ACC112 (cell line): ENCODE measurements around the gene RAB40A.

ENCODE experiments used
- H2AFZ ChIP-seq: fragments of 200-600 bp; sonication (generic); one replicate; pipeline ENCODE4 v1.6.0; 2017; ENCODE audit warnings: antibody characterized with exemption, low read length; ENCODE audit not compliant: unreplicated experiment
- H3K27ac ChIP-seq: fragments of 200-600 bp; sonication (generic); 2 replicates; pipeline ENCODE4 v1.5.1; 2014; ENCODE audit warnings: low read depth, mild to moderate bottlenecking, antibody characterized with exemption, low read length, moderate library complexity
- H3K27me3 ChIP-seq: fragments of 200-600 bp; sonication (generic); 2 replicates; pipeline ENCODE4 v1.6.1; 2014; ENCODE audit warnings: mild to moderate bottlenecking, antibody characterized with exemption, low read length, moderate library complexity, mixed read lengths; ENCODE audit not compliant: insufficient read depth
- H3K36me3 ChIP-seq: fragments of 200-600 bp; sonication (generic); 2 replicates; pipeline ENCODE4 v1.6.1; 2016; ENCODE audit warnings: mild to moderate bottlenecking, antibody characterized with exemption, low read length, moderate library complexity, mixed read lengths; ENCODE audit not compliant: insufficient read depth
- H3K4me1 ChIP-seq: fragments of 200-600 bp; sonication (generic); one replicate; pipeline ENCODE4 v1.6.1; 2016; ENCODE audit warnings: low read length, mixed read lengths; ENCODE audit not compliant: insufficient read depth, unreplicated experiment, control insufficient read depth
- H3K4me3 ChIP-seq: fragments of 200-600 bp; sonication (generic); 2 replicates; pipeline ENCODE4 v1.5.1; 2014; ENCODE audit warnings: mild to moderate bottlenecking, low read depth, low read length
- H3K79me2 ChIP-seq: fragments of 200-600 bp; sonication (generic); one replicate; pipeline ENCODE4 v1.6.0; 2016; ENCODE audit warnings: low read length; ENCODE audit not compliant: control insufficient read depth, unreplicated experiment, insufficient read depth

Gene RAB40A

DNA sequence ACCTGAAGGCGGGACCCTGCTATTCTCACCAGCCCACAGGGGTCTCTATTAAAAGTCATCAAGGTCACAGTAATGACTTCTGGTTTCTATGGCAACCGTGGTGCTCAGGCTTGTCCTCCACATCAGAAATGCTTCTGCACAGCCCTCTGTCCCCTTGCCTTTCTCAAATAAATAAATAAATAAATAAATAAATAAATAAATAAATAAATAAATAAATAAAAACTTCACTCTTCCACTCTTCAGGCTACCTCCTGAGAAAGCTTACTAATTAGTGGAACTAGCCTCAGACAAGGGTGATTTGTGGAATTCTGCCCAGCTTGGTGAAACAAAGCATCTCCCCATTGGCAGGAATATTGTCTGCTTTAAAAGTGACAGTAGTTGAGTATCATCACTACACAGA is 5.5 kb upstream of the RAB40A start:
- Histone ChIP-seq H3K79me2 (no peaks in the 10 kb centered on the region), H3K27me3 (no peaks in the 10 kb centered on the region), H3K27ac (no peak overlapping the region), H3K36me3 (no peaks in the 10 kb centered on the region), H3K4me3 (no peak overlapping the region), H3K4me1 (peaks cover 10% of the 10 kb centered on the region), H2AFZ (no peak overlapping the region)

GRCh38 chrX:103523605-103524004 is 4.3 kb upstream of the RAB40A start:
- no peak overlapping the region for H2AFZ ChIP-seq
- no peaks in the 10 kb centered on the region for H3K36me3 ChIP-seq
- no peaks in the 10 kb centered on the region for H3K27me3 ChIP-seq
- H3K4me3 ChIP-seq, result no peak overlapping the region
- H3K27ac ChIP-seq, result no peak overlapping the region
- H3K79me2 ChIP-seq, result no peaks in the 10 kb centered on the region
- peaks cover 19% of the 10 kb centered on the region for H3K4me1 ChIP-seq

DNA sequence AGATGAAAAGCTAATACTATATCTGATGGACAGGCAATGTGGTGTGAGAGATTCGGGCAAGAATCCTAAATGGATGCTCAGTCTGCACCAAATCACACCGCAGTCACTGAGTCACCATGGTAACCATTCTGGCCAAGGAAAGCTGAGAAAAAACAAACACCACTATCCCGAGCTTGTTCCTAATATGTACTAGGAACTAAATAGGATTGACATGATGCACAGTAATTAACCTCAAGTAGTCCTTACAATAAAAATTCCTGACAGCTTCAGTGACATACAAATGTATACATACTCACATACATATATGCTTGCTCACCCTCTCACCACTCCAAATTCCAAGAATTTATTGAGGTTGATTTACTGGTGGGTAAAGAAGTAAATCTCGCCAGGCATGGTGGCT is 1.1 kb upstream of the RAB40A start:
- no peak overlapping the region for H3K4me3 ChIP-seq
- no peak overlapping the region for H2AFZ ChIP-seq
- peak overlapping the region; percentile 98 for H3K27ac ChIP-seq
- H3K4me1 ChIP-seq, result peaks cover 45% of the 10 kb centered on the region
- no peaks in the 10 kb centered on the region for H3K36me3 ChIP-seq
- no peaks in the 10 kb centered on the region for H3K79me2 ChIP-seq
- H3K27me3 ChIP-seq, result no peaks in the 10 kb centered on the region

DNA sequence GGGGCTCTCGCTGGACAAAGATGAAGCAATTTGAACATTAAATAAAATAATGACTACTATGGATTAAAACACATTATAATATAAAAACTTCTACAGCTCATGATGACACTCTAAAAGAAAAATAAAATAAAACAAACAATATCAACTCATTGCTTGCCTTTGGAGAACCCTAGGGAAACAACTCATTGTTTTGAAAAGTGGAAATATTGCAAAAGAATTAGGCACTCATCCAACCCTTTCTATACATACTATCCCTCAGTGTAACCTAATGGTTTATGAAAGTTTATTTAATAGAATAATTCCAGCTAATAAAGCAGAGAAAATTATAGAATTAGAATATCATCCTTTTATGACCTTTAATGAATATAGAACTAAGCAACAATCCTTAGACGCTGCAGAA is 718 bp downstream of the RAB40A start:
- Histone ChIP-seq H3K36me3 (no peaks in the 10 kb centered on the region), H3K27ac (peak overlapping the region; percentile 98), H3K4me1 (peaks cover 45% of the 10 kb centered on the region), H3K79me2 (no peaks in the 10 kb centered on the region), H2AFZ (no peak overlapping the region), H3K27me3 (no peaks in the 10 kb centered on the region), H3K4me3 (no peak overlapping the region)

DNA sequence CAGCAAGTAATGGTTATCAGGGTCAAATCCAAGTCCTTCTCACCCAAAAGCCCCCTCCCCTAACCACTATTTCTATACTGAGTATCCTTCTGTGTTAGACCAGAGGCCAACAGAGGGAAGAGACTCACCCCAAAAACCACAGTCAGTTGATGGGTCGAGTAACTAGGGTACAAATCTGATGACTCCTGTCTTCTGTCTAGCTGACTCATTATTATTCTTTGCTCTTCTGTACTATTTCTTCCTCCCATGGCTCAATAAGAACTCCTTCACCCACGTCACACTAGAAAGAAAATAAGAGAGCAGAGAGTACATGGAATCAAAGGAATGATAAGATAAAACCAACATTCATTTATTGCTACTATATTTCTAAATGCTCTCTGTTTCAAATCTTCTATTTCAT is 2.0 kb downstream of the RAB40A start:
- no peaks in the 10 kb centered on the region for H3K27me3 ChIP-seq
- H3K4me1 ChIP-seq, result peaks cover 45% of the 10 kb centered on the region
- H3K4me3 ChIP-seq, result 0 out of 2 replicates have a peak overlapping the region, but pooled peaks have one; percentile 37
- H2AFZ ChIP-seq, result no peak overlapping the region
- no peaks in the 10 kb centered on the region for H3K36me3 ChIP-seq
- H3K27ac ChIP-seq, result peak overlapping the region; percentile 98
- no peaks in the 10 kb centered on the region for H3K79me2 ChIP-seq

DNA sequence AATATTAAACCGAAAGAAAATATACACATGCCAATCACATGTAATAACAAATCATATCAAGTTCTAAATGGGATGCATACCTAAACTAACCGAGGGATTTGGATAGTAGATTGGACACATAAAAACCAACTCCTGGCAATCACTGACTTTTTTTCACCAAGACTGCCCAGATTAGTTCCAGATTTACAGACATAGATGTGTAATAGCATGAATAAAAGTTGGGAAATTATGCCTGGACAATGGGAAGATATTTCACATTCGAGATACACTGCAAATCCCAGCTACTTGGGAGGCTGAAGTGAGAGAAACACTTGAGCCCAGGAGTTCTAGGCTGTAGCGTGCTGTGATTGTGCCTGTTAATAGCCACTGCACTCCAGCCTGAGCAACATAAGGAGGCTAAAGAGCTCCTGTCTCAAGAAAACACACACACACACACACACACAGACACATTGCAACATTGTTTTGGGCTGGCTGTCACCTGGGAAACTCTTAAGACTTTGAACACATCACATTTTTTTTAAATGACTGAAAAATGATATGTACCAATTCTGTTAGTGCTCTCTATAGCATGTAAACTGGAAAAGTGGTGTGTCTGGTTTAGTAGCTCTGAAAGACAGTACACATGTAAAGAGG is 5.7 kb downstream of the RAB40A start:
- no peaks in the 10 kb centered on the region for H3K36me3 ChIP-seq
- no peak overlapping the region for H3K4me3 ChIP-seq
- no peak overlapping the region for H3K27ac ChIP-seq
- H3K4me1 ChIP-seq, result peaks cover 25% of the 10 kb centered on the region
- H2AFZ ChIP-seq, result no peak overlapping the region
- no peaks in the 10 kb centered on the region for H3K79me2 ChIP-seq
- H3K27me3 ChIP-seq, result no peaks in the 10 kb centered on the region

- Histone ChIP-seq H3K36me3 (no peaks in the 10 kb centered on the region), H2AFZ (no peak overlapping the region), H3K27ac (no peak overlapping the region), H3K79me2 (no peaks in the 10 kb centered on the region), H3K4me3 (no peak overlapping the region), H3K27me3 (no peaks in the 10 kb centered on the region), H3K4me1 (peaks cover 22% of the 10 kb centered on the region)
These were observed 6.2 kb downstream of the RAB40A start for GRCh38 chrX:103513067-103513466.

- Histone ChIP-seq H3K79me2 (no peaks in the 10 kb centered on the region), H3K4me3 (no peak overlapping the region), H3K27ac (no peak overlapping the region), H3K27me3 (no peaks in the 10 kb centered on the region), H2AFZ (no peak overlapping the region), H3K36me3 (no peaks in the 10 kb centered on the region), H3K4me1 (no peaks in the 10 kb centered on the region)
These were observed 9.3 kb downstream of the RAB40A start for GRCh38 chrX:103510031-103510430.

DNA sequence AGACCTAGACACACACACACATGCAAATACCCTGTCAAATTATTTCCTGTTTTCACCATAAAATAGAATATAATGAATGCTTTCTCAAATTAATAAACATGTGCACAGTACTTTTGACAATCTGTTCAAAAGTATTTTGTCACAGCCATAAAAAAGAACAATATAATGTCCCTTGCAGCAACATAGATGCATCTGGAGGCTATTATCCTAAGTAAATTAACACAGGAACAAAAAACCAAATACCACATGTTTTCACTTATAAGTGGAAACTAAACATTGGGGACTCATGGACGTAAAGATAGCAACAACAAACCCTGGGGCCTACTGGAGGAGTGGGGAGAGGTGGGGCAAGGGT is 15.5 kb downstream of the RAB40A start:
- H3K36me3 ChIP-seq, result no peaks in the 10 kb centered on the region
- no peaks in the 10 kb centered on the region for H3K27me3 ChIP-seq
- no peak overlapping the region for H2AFZ ChIP-seq
- no peaks in the 10 kb centered on the region for H3K79me2 ChIP-seq
- H3K27ac ChIP-seq, result 0 out of 2 replicates have a peak overlapping the region, but pooled peaks have one; percentile 26
- H3K4me1 ChIP-seq, result peaks cover 18% of the 10 kb centered on the region
- no peak overlapping the region for H3K4me3 ChIP-seq

DNA sequence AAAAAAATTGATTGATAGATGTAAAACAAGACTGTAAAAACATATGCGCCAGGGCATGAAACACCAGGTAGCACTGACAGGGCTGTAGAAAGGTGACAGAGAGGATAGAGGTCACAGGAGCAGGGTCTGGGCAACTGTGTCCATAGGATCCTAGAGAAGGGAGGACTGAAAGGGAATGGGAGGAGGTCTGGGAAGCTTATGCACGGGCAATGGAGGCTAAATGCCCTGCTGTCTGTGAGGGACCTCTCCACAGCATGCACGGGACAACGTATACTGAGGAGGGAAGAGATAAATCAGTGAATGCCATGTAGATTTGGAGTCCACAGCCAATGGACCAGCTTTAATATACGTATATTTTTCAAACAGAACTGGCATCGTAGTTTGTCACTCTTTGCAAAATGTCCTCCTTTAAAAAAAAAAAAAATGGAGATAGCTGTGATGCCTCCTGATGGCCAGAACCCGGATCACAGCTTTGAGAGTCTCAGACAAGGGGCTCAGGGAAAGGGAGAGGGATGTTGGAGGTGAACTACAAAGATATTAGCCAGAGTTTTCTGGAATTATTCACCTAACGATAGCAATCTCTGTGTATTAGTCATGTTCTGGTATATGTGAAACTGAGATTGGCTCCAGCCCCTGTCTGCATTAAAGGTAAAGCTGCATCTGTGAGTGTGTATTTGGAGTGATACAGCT is 16.0 kb downstream of the RAB40A start:
- Histone ChIP-seq H3K27ac (peak overlapping the region; percentile 46), H3K79me2 (no peaks in the 10 kb centered on the region), H3K36me3 (no peaks in the 10 kb centered on the region), H3K27me3 (no peaks in the 10 kb centered on the region), H3K4me1 (peaks cover 18% of the 10 kb centered on the region), H2AFZ (no peak overlapping the region), H3K4me3 (no peak overlapping the region)

GRCh38 chrX:103498786-103499185 is 20.5 kb downstream of the RAB40A start:
- no peak overlapping the region for H2AFZ ChIP-seq
- H3K27me3 ChIP-seq, result no peaks in the 10 kb centered on the region

More at GRCh38 chrX:103498786-103499185, 20.5 kb downstream of the RAB40A start:
- Histone ChIP-seq H3K4me1 (peaks cover 16% of the 10 kb centered on the region), H3K79me2 (no peaks in the 10 kb centered on the region), H3K27ac (no peak overlapping the region), H3K4me3 (no peak overlapping the region), H3K36me3 (no peaks in the 10 kb centered on the region)
